Left lung (tissue), 10 donors: ENCODE results near the gene ETNPPL. TPM values are rescaled to one million over a fixed set of nuclear protein-coding genes. Genes with fewer than 3 reads are reported as not detected.

Experiments used
- ATAC-seq: fragments of 200-7000 bp; cut with Tn5 transposase; one replicate; pipeline ENCODE4 v1.9.1; 2020; ENCODE audit warnings: moderate library complexity
- DNase-seq, 4 donors: peaks; one replicate each; pipeline ENCODE4 v3.0.0-alpha.2; 2013 to 2020
- H3K27ac ChIP-seq, 2 donors: fragments of 200-600 bp; sonication (generic) in 1 of 2; one replicate each; pipeline versions ENCODE4 v1.5.0 to v1.8.0; 2020 to 2021
- H3K27me3 ChIP-seq, 2 donors: fragments of 200-600 bp; sonication (generic) in 1 of 2; one replicate each; pipeline versions ENCODE4 v1.5.0 to v1.8.0; 2020 to 2021
- H3K36me3 ChIP-seq, 2 donors: fragments of 200-600 bp; sonication (generic) in 1 of 2; one replicate each; pipeline versions ENCODE4 v1.5.0 to v1.8.0; 2020 to 2021
- H3K4me1 ChIP-seq, 2 donors: fragments of 200-600 bp; one replicate each; pipeline ENCODE4 v1.8.0; 2021
- H3K4me3 ChIP-seq, 2 donors: fragments of 200-600 bp; sonication (generic) in 1 of 2; one replicate each; pipeline versions ENCODE4 v1.5.0 to v1.8.0; 2020 to 2021; ENCODE audit warnings: mild to moderate bottlenecking in 1 of 2
- H3K9me3 ChIP-seq, 2 donors: fragments of 200-600 bp; sonication (generic) in 1 of 2; one replicate each; pipeline versions ENCODE4 v1.5.0 to v1.8.0; 2020 to 2021
- CTCF ChIP-seq, 2 donors: fragments of 200-600 bp; sonication (generic) in 1 of 2; IDR thresholded peaks; one replicate each; pipeline versions ENCODE4 v1.5.0 to v1.8.0; 2021; ENCODE audit warnings: antibody characterized with exemption in 2 of 2
- intact Hi-C, 2 donors: fragments of 100-400 bp; cut with DNase I; formaldehyde crosslinking; loops; one replicate each; pipeline versions ENCODE4 v1.11.2 to v1.14.2; 2022
- polyA plus RNA-seq, 6 donors: library from polyadenylated mRNA; unstranded; fragments of 120-200 nt; gene quantifications; one replicate each; pipeline ENCODE4 v1.2.1, GENCODE V29; 2013; ENCODE audit not compliant: insufficient read length in 6 of 6
- total RNA-seq, 2 donors: library from RNA; stranded (reverse); fragmentation: NEBNext Ultra II Directional; extraction: Animal tissue kit (Norgen Biotek cat#: 25700); gene quantifications; one replicate each; pipeline ENCODE4 v1.2.1, GENCODE V29; 2021
- donor health status: DM: no; HTN: yes; CAD: no.
- donor health status: DM: no; HTN: no; CAD: no.

Gene ETNPPL
- total and polyA plus RNA-seq, 8 donors = not detected

GRCh38 chr4:108731006-108731405, 31.8 kb downstream of the ETNPPL start:
- TF ChIP-seq CTCF (IDR thresholded peaks at IDR 0.05) = no peak
- Histone ChIP-seq H3K27ac (no peak overlapping the region), H3K27me3 (no peaks in the 10 kb centered on the region), H3K36me3 (no peaks in the 10 kb centered on the region), H3K9me3 (peaks cover 0 to 14% of the 10 kb centered on the region in 2 donors), H3K4me3 (no peak overlapping the region), H3K4me1 (no peaks in the 10 kb centered on the region)
- intact Hi-C loops = no loop called here
- DNase-seq (no peak), ATAC-seq (no peak)

- peaks cover 0 to 18% of the 10 kb centered on the region in 2 donors for H3K9me3 ChIP-seq
- no peaks in the 10 kb centered on the region for H3K36me3 ChIP-seq
- intact Hi-C loops = no loop called here
- ATAC-seq = no peak
- TF ChIP-seq CTCF (IDR thresholded peaks at IDR 0.05) = no peak
- no peak overlapping the region for H3K4me3 ChIP-seq
- H3K27ac ChIP-seq = no peak overlapping the region
- H3K27me3 ChIP-seq = no peaks in the 10 kb centered on the region
- no peaks in the 10 kb centered on the region for H3K4me1 ChIP-seq
- no peak for DNase-seq
These were observed 32.3 kb downstream of the ETNPPL start for GRCh38 chr4:108730579-108730978.

GRCh38 chr4:108729731-108730130, 33.1 kb downstream of the ETNPPL start:
- no peak overlapping the region for H3K27ac ChIP-seq
- TF ChIP-seq CTCF (IDR thresholded peaks at IDR 0.05) = no peak
- H3K36me3 ChIP-seq = no peaks in the 10 kb centered on the region
- H3K4me3 ChIP-seq = no peak overlapping the region
- H3K27me3 ChIP-seq = no peaks in the 10 kb centered on the region
- intact Hi-C loops = no loop called here
- DNase-seq = no peak
- no peaks in the 10 kb centered on the region for H3K4me1 ChIP-seq
- no peak for ATAC-seq
- peaks cover 0 to 27% of the 10 kb centered on the region in 2 donors for H3K9me3 ChIP-seq

- ATAC-seq (no peak), DNase-seq (no peak)
- TF ChIP-seq CTCF (IDR thresholded peaks at IDR 0.05) = no peak
- Histone ChIP-seq H3K4me3 (no peak overlapping the region), H3K36me3 (no peaks in the 10 kb centered on the region), H3K4me1 (no peaks in the 10 kb centered on the region), H3K27ac (no peak overlapping the region), H3K27me3 (no peaks in the 10 kb centered on the region), H3K9me3 (peaks cover 0 to 29% of the 10 kb centered on the region in 2 donors)
- intact Hi-C loops = no loop called here
These were observed 37.4 kb downstream of the ETNPPL start for GRCh38 chr4:108725457-108725856.

GRCh38 chr4:108717386-108717785, 45.5 kb downstream of the ETNPPL start:
- H3K4me3 ChIP-seq = no peak overlapping the region
- H3K27ac ChIP-seq = no peak overlapping the region
- ATAC-seq = no peak
- no peak for DNase-seq
- no peaks in the 10 kb centered on the region for H3K27me3 ChIP-seq
- no peaks in the 10 kb centered on the region for H3K4me1 ChIP-seq
- no peaks in the 10 kb centered on the region for H3K36me3 ChIP-seq
- no peaks in the 10 kb centered on the region for H3K9me3 ChIP-seq
- intact Hi-C loops = no loop called here
- TF ChIP-seq CTCF (IDR thresholded peaks at IDR 0.05) = no peak
